Right lobe of liver (tissue), 6 donors: ENCODE results near the gene MED31. TPM values are rescaled to one million over a fixed set of nuclear protein-coding genes. Genes with fewer than 3 reads are reported as not detected.

Experiments used
- ATAC-seq, 4 donors: fragments of 200-7000 bp; cut with Tn5 transposase; one replicate each; pipeline ENCODE4 v1.9.1; 2020; ENCODE audit warnings: mild to moderate bottlenecking in 4 of 4, moderate library complexity in 4 of 4
- DNase-seq, 3 donors: peaks; one replicate each; pipeline ENCODE4 v3.0.0-alpha.2; 2020
- H3K27ac ChIP-seq, 3 donors: fragments of 200-600 bp; one replicate each; pipeline ENCODE4 v1.8.0; 2022
- H3K27me3 ChIP-seq, 2 donors: fragments of 200-600 bp; one replicate each; pipeline ENCODE4 v1.8.0; 2022
- H3K36me3 ChIP-seq, 4 donors: fragments of 200-600 bp; sonication (generic) in 1 of 4; one replicate each; pipeline versions ENCODE4 v1.5.1 to v1.8.0; 2017 to 2022; ENCODE audit warnings: control low read depth in 1 of 4
- H3K4me1 ChIP-seq, 4 donors: fragments of 200-600 bp; sonication (generic) in 1 of 4; one replicate each; pipeline versions ENCODE4 v1.5.1 to v1.8.0; 2017 to 2022; ENCODE audit warnings: control low read depth in 1 of 4
- H3K4me3 ChIP-seq, 3 donors: fragments of 200-600 bp; one replicate each; pipeline ENCODE4 v1.8.0; 2022
- H3K9me3 ChIP-seq, 4 donors: fragments of 200-600 bp; sonication (generic) in 1 of 4; one replicate each; pipeline versions ENCODE4 v1.5.1 to v1.8.0; 2017 to 2022; ENCODE audit warnings: control low read depth in 1 of 4
- POLR2A ChIP-seq: fragments of 450-650 bp; IDR thresholded peaks from one replicate; pipeline ENCODE4 v1.6.1; 2017; ENCODE audit warnings: antibody characterized with exemption, mild to moderate bottlenecking
- WGBS: methylation state at CpG from one replicate; pipeline ENCODE4 v1.1.6; 2018; ENCODE audit warnings: low coverage, low lambda C conversion rate; ENCODE audit not compliant: insufficient coverage; ENCODE audit errors: missing lambda C conversion rate; 5-methylcytosine and 5-hydroxymethylcytosine counted together
- intact Hi-C, 2 donors: fragments of 100-400 bp; cut with DNase I; formaldehyde crosslinking; loops; one replicate each; pipeline versions ENCODE4 v1.11.2 to v1.14.1; 2022
- total RNA-seq, 6 experiments: library from RNA; depleted of rRNA in 2 of 6; stranded (reverse); fragments of >200 nt in 2 of 6; fragmentation: NEBNext Ultra II Directional in 3 of 6; extraction: Animal tissue kit (Norgen Biotek cat#: 25700) in 3 of 6; gene quantifications; one replicate each; pipeline versions ENCODE4 v1.1.0 to v1.2.4, GENCODE V29; 2016 to 2023
- TF ChIP-seq, protein P1 (sequence below), 4 donors: fragments of 200-600 bp in 3 of 4; fragments of 450-650 bp in 1 of 4; IDR thresholded peaks; one replicate each; pipeline versions ENCODE4 v1.5.1 to v1.8.0; 2016 to 2022; ENCODE audit warnings: antibody characterized with exemption in 4 of 4, mild to moderate bottlenecking in 2 of 4
- donor health status: DM: no; HTN: yes; CAD: no.
- donor health status: DM: no; HTN: no; CAD: no.
- donor health status: DM: no; HTN: no; CAD: no.
- donor health status: DM: no; HTN: yes; CAD: no.
- donor health status: DM: no; HTN: yes; CAD: no.

Gene MED31
- total RNA-seq, 6 experiments from 2014 or later = 3.5 to 10.7 (median 7.4) TPM

DNA sequence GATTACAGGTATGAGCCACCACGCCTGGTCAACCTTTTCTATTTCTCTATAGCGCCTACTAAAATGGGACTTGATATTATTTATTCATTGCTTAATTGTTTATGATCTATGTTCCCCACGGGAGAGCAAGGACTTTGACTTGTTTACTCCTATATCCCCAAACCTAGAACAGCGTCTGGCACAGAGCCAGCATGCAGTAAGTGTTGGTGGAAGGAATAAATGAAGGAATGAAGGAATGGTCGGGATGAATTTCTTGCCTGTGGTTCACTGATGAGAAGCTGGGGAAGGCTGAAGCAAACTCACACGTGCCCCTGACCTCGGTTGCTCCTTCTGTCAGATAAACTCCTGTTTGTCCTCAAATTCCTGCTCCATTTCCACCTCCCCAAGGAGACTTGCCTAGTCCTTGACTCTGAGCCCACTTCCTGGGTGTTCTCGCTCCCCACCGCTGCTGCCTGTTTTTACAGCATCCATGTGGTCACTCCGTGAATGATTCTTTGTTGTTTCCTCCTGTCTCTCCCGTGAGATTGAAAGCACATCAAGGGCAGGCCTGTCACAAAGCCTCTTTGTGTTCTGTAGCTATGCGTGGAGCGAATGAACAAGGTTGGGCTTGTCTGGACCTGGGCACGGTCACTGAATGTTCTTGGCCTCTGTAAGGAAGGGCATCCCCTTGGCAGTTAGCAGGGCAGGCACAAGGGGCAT lies 17.5 kb upstream of the MED31 start:
- no peak overlapping the region for H3K27ac ChIP-seq
- H3K9me3 ChIP-seq = no peaks in the 10 kb centered on the region
- intact Hi-C loops = loop anchor here in 1 of 2 donors (10.0 kb wide), 1 partner anchor 336 kb away; no protein-coding TSS in a partner anchor
- ATAC-seq = no peak
- TF ChIP-seq, protein P1, sequence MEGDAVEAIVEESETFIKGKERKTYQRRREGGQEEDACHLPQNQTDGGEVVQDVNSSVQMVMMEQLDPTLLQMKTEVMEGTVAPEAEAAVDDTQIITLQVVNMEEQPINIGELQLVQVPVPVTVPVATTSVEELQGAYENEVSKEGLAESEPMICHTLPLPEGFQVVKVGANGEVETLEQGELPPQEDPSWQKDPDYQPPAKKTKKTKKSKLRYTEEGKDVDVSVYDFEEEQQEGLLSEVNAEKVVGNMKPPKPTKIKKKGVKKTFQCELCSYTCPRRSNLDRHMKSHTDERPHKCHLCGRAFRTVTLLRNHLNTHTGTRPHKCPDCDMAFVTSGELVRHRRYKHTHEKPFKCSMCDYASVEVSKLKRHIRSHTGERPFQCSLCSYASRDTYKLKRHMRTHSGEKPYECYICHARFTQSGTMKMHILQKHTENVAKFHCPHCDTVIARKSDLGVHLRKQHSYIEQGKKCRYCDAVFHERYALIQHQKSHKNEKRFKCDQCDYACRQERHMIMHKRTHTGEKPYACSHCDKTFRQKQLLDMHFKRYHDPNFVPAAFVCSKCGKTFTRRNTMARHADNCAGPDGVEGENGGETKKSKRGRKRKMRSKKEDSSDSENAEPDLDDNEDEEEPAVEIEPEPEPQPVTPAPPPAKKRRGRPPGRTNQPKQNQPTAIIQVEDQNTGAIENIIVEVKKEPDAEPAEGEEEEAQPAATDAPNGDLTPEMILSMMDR (IDR thresholded peaks at IDR 0.05) = no peak
- no peak for TF ChIP-seq POLR2A
- DNase-seq = no peak
- 72% methylated on average over 12 of the region's 14 CpGs for WGBS
- no peaks in the 10 kb centered on the region for H3K36me3 ChIP-seq
- H3K27me3 ChIP-seq = no peaks in the 10 kb centered on the region
- peaks cover 0 to 13% (median 0%) of the 10 kb centered on the region in 4 donors for H3K4me1 ChIP-seq
- H3K4me3 ChIP-seq = no peak overlapping the region

DNA sequence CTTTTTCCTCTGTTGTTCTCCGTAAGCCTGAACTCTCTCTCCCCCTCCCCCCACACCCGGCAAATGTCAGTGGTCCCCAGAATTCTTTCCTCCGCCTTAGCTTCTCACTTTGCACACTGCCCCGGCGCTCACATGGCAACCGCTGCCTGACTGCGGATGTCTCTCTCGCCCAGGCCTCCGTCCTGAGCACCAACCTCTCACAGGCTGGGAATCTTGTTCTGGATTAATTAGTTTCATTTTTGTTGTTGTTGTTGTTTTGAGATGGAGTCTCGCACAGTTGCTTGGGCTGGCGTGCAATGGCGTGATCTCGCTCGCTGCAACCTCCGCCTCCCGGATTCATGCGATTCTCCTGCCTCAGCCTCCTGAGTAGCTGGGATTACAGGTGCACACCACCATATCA lies 16.8 kb upstream of the MED31 start:
- TF ChIP-seq POLR2A = no peak
- TF ChIP-seq, protein P1 (IDR thresholded peaks at IDR 0.05) = no peak
- DNase-seq (no peak), ATAC-seq (no peak)
- intact Hi-C loops = loop anchor here in 1 of 2 donors (10.0 kb wide), 1 partner anchor 337 kb away; no protein-coding TSS in a partner anchor
- H3K36me3 ChIP-seq = no peaks in the 10 kb centered on the region
- H3K27ac ChIP-seq = no peak overlapping the region
- no peaks in the 10 kb centered on the region for H3K27me3 ChIP-seq
- WGBS = 84% methylated on average over 10 of the region's 17 CpGs
- H3K9me3 ChIP-seq = no peaks in the 10 kb centered on the region
- H3K4me3 ChIP-seq = no peak overlapping the region
- H3K4me1 ChIP-seq = peaks cover 0 to 13% (median 0%) of the 10 kb centered on the region in 4 donors

DNA sequence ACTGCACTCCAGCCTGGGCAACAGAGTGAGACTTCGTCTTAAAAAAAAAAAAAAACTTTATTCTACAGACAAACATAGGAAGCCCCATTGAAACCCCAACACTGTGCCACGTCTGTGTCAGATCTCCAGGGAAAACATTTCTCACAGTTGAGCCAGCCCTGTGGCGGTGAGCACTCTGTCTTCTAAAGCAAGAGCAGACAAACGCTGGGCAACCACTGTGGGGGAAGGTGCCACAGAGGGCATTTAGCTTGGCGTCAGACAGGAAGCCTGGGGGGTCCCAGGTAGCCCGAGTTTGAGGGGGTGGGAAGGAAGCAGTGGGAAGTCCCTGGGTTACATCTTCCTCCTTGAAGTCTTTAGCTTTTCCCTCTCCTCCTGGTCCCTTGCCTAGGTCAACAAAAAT lies 16.1 kb upstream of the MED31 start:
- TF ChIP-seq, protein P1 (IDR thresholded peaks at IDR 0.05) = no peak
- TF ChIP-seq POLR2A = no peak
- DNase-seq = no peak
- peaks cover 0 to 13% (median 0%) of the 10 kb centered on the region in 4 donors for H3K4me1 ChIP-seq
- H3K27ac ChIP-seq = no peak overlapping the region
- no peaks in the 10 kb centered on the region for H3K9me3 ChIP-seq
- WGBS = 64% methylated on average over 4 of the region's 6 CpGs
- no peaks in the 10 kb centered on the region for H3K36me3 ChIP-seq
- H3K4me3 ChIP-seq = no peak overlapping the region
- H3K27me3 ChIP-seq = no peaks in the 10 kb centered on the region
- intact Hi-C loops = loop anchor here in 1 of 2 donors (10.0 kb wide), 1 partner anchor 337 kb away; no protein-coding TSS in a partner anchor
- no peak for ATAC-seq

DNA sequence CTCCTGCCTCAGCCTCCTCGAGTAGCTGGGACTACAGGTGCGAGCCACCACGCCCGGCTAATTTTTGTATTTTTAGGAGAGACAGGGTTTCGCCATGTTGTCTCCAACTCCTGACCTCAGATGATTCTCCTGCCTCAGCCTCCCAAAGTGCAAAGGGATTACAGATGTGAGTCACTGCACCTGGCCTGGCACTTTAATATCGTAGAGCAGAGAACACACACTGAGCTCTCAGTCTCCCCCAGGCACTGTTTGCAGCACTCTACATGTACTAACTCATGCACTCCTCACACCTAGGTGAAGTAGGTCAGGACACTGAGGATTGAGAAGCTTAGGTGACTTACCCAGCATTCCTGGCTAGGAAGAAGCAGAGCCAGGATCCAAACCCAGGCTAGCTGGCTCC lies 15.2 kb upstream of the MED31 start:
- H3K4me1 ChIP-seq = peaks cover 0 to 13% (median 0%) of the 10 kb centered on the region in 4 donors
- no peaks in the 10 kb centered on the region for H3K27me3 ChIP-seq
- H3K4me3 ChIP-seq = no peak overlapping the region
- no peaks in the 10 kb centered on the region for H3K36me3 ChIP-seq
- H3K9me3 ChIP-seq = no peaks in the 10 kb centered on the region
- ATAC-seq (no peak), DNase-seq (no peak)
- intact Hi-C loops = loop anchor here in 1 of 2 donors (10.0 kb wide), 1 partner anchor 338 kb away; no protein-coding TSS in a partner anchor
- H3K27ac ChIP-seq = no peak overlapping the region
- no peak for TF ChIP-seq POLR2A
- TF ChIP-seq, protein P1 (IDR thresholded peaks at IDR 0.05) = no peak
- 67% methylated on average over 6 of the region's 6 CpGs for WGBS
